Keratinocyte (primary cell): ENCODE data around the gene LMO7. TPM values are rescaled to one million over a fixed set of nuclear protein-coding genes. Genes with fewer than 3 reads are reported as not detected.

Experiments
- DNase-seq: peaks from one replicate; pipeline ENCODE4 v3.0.0-alpha.2; 2011; ENCODE audit warnings: low read depth, missing footprints, low spot score
- FAIRE-seq: peaks from 2 replicates; lab custom pipeline; 2011; peaks lifted over from hg19 to GRCh38; lab: Jason Lieb, UNC
- H2AFZ ChIP-seq: 2 replicates; pipeline ENCODE4 v1.6.0; 2012; ENCODE audit warnings: low read length, control low read depth, inconsistent platforms; ENCODE audit not compliant: control insufficient read depth
- H3K27ac ChIP-seq: 2 replicates; pipeline ENCODE4 v1.5.1; 2011; ENCODE audit warnings: low read length; ENCODE audit not compliant: control insufficient read depth, insufficient read depth
- H3K27me3 ChIP-seq: 3 replicates; pipeline ENCODE4 v1.6.0; 2011; ENCODE audit warnings: low read length; ENCODE audit not compliant: control insufficient read depth, insufficient read depth; ENCODE audit errors: extremely low read depth
- H3K36me3 ChIP-seq, 2 experiments: 2 replicates in 1 of 2; 3 replicates in 1 of 2; pipeline ENCODE4 v1.5.1; 2011; ENCODE audit warnings: low read length in 2 of 2, mild to moderate bottlenecking in 1 of 2; ENCODE audit not compliant: control insufficient read depth in 2 of 2, insufficient read depth in 2 of 2; ENCODE audit errors: extremely low read depth in 1 of 2
- H3K4me1 ChIP-seq: 3 replicates; pipeline ENCODE4 v1.5.1; 2011; ENCODE audit warnings: low read length; ENCODE audit not compliant: control insufficient read depth, insufficient read depth; ENCODE audit errors: extremely low read depth
- H3K4me2 ChIP-seq: 3 replicates; pipeline ENCODE4 v1.6.0; 2011; ENCODE audit warnings: low read depth, low read length; ENCODE audit not compliant: control insufficient read depth, insufficient read depth; ENCODE audit errors: extremely low read depth
- H3K4me3 ChIP-seq, 3 experiments: fragments of 200-600 bp in 1 of 3; sonication (generic) in 1 of 3; 2 replicates in 2 of 3; 3 replicates in 1 of 3; pipeline ENCODE4 v1.5.1; 2011 to 2016; ENCODE audit warnings: low read length in 3 of 3, mild to moderate bottlenecking in 3 of 3, control low read depth in 2 of 3, inconsistent platforms in 1 of 3, low read depth in 1 of 3, mixed read lengths in 1 of 3, mixed run types in 1 of 3, moderate library complexity in 1 of 3; ENCODE audit not compliant: control insufficient read depth in 2 of 3, insufficient read depth in 2 of 3; ENCODE audit errors: extremely low read depth in 1 of 3
- H3K79me2 ChIP-seq: 2 replicates; pipeline ENCODE4 v1.6.0; 2012; ENCODE audit warnings: low read length; ENCODE audit not compliant: control insufficient read depth, insufficient read depth
- H3K9ac ChIP-seq: 3 replicates; pipeline ENCODE4 v1.6.0; 2011; ENCODE audit warnings: low read length; ENCODE audit not compliant: control insufficient read depth, insufficient read depth; ENCODE audit errors: extremely low read depth
- H3K9me1 ChIP-seq: 3 replicates; pipeline ENCODE4 v1.6.0; 2011; ENCODE audit warnings: low read length; ENCODE audit not compliant: control insufficient read depth, insufficient read depth; ENCODE audit errors: extremely low read depth
- H3K9me3 ChIP-seq: 2 replicates; pipeline ENCODE4 v1.5.1; 2012; ENCODE audit warnings: low read depth, low read length; ENCODE audit not compliant: control insufficient read depth
- H4K20me1 ChIP-seq: 3 replicates; pipeline ENCODE4 v1.6.0; 2011; ENCODE audit warnings: low read length; ENCODE audit not compliant: control insufficient read depth, insufficient read depth; ENCODE audit errors: extremely low read depth
- EZH2 ChIP-seq: IDR thresholded peaks from one replicate; pipeline ENCODE4 v1.6.1; 2012; ENCODE audit warnings: inconsistent platforms, mild to moderate bottlenecking, low read length, moderate library complexity
- dilution Hi-C: fragments of 300-500 bp; cut with MboI; formaldehyde crosslinking; loops from one replicate; pipeline ENCODE4 v1.7.0; 2020; ENCODE audit warnings: low sequenced_read_pairs; ENCODE audit not compliant: extremely low pct_ligation_motif_present
- polyA plus RNA-seq, 5 experiments: library from polyadenylated mRNA; depleted of rRNA in 3 of 5; stranded (reverse) in 3 of 5; stranded (forward) in 1 of 5; unstranded in 1 of 5; fragments of >200 nt; gene quantifications; 1 replicate in 1 of 5; 2 replicates in 3 of 5; 3 replicates in 1 of 5; pipeline versions ENCODE4 v1.2.1 to v1.2.3, GENCODE V29; 2011 to 2012; ENCODE audit warnings: missing spikeins in 2 of 5, low read depth in 1 of 5, low replicate concordance in 1 of 5
- TF ChIP-seq, protein P1 (sequence below), 3 experiments: IDR thresholded peaks in 1 of 3; conservative IDR thresholded peaks in 1 of 3; optimal IDR thresholded peaks in 1 of 3; 2 replicates in 2 of 3; 3 replicates in 1 of 3; pipeline versions ENCODE3 to v1.5.1; 2011; ENCODE audit warnings: low read length in 3 of 3, mild to moderate bottlenecking in 3 of 3, moderate library complexity in 2 of 3, control low read depth in 1 of 3, inconsistent platforms in 1 of 3; ENCODE audit not compliant: insufficient read depth in 2 of 3; ENCODE audit errors: extremely low read depth in 1 of 3

The LMO7 gene
- polyA plus RNA-seq, 1 donor (not counting 4 experiments of a cell fraction or from before 2014, with no cell fraction given) = 8.9 TPM

DNA sequence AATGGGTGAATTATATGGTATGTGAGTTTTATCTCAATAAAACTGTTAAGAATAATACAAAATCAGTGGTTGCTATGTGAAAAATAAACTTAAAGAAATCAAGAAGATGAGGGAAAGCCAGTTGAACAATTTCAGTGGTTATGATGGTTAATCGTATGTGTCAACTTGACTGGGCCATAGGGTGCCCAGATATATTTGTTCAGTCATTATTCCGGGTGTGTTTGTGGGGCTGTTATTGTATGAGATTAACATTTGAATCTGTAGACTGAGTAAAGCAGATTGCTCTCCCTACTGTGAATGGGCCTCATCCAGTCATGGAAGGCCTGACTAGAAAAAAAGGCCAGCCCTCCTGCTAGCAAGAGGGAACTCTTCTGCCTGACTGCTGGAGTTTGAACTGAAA lies 109.3 kb downstream of the LMO7 start:
- Histone ChIP-seq H3K9me1 (no peaks in the 10 kb centered on the region), H3K79me2 (no peaks in the 10 kb centered on the region), H3K9ac (no peak overlapping the region), H3K4me1 (peaks cover 8% of the 10 kb centered on the region), H3K36me3 (no peaks in the 10 kb centered on the region), H2AFZ (no peak overlapping the region), H3K4me2 (no peak overlapping the region), H3K9me3 (no peaks in the 10 kb centered on the region), H3K27ac (no peak overlapping the region), H4K20me1 (no peaks in the 10 kb centered on the region), H3K27me3 (no peaks in the 10 kb centered on the region), H3K4me3 (no peak overlapping the region)
- TF ChIP-seq, protein P1, sequence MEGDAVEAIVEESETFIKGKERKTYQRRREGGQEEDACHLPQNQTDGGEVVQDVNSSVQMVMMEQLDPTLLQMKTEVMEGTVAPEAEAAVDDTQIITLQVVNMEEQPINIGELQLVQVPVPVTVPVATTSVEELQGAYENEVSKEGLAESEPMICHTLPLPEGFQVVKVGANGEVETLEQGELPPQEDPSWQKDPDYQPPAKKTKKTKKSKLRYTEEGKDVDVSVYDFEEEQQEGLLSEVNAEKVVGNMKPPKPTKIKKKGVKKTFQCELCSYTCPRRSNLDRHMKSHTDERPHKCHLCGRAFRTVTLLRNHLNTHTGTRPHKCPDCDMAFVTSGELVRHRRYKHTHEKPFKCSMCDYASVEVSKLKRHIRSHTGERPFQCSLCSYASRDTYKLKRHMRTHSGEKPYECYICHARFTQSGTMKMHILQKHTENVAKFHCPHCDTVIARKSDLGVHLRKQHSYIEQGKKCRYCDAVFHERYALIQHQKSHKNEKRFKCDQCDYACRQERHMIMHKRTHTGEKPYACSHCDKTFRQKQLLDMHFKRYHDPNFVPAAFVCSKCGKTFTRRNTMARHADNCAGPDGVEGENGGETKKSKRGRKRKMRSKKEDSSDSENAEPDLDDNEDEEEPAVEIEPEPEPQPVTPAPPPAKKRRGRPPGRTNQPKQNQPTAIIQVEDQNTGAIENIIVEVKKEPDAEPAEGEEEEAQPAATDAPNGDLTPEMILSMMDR (optimal IDR thresholded peaks at IDR 0.05 in 1 of 3, IDR thresholded peaks at IDR 0.05 in 1 of 3, conservative IDR thresholded peaks at IDR 0.05 in 1 of 3; ENCODE audit: extremely low read depth in 1 of 3, insufficient read depth in 2 of 3, low read length in 3 of 3) = no peak
- TF ChIP-seq EZH2 = no peak
- dilution Hi-C loops = no loop called here
- DNase-seq = no peak
- no peak for FAIRE-seq

DNA sequence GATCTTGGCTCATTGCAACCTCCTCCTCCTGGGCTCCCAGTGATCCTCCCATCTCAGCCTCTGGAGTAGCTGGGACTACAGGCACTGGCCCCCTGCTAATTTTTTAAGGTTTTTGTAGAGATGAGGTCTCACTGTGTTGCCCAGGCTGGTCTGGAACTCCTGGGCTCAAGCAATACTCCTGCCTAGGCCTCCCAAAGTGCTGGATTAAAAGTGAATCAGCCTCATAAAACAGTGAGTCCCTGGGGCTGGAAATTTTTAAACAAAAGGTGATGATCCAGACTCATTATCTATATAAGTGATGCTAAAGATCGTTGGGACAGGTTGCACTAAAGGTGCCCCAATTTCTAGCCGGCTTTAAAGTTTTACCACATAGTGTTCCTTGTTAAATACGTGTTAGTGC lies 112.7 kb downstream of the LMO7 start:
- TF ChIP-seq, protein P1 (optimal IDR thresholded peaks at IDR 0.05 in 1 of 3, IDR thresholded peaks at IDR 0.05 in 1 of 3, conservative IDR thresholded peaks at IDR 0.05 in 1 of 3; ENCODE audit: extremely low read depth in 1 of 3, insufficient read depth in 2 of 3, low read length in 3 of 3) = no peak
- TF ChIP-seq EZH2 = no peak
- H3K4me1 ChIP-seq = peaks cover 8% of the 10 kb centered on the region
- DNase-seq = no peak
- no peaks in the 10 kb centered on the region for H3K36me3 ChIP-seq
- H3K4me2 ChIP-seq = no peak overlapping the region
- H3K27ac ChIP-seq = no peak overlapping the region
- no peaks in the 10 kb centered on the region for H3K9me1 ChIP-seq
- H4K20me1 ChIP-seq = no peaks in the 10 kb centered on the region
- no peak for FAIRE-seq
- dilution Hi-C loops = no loop called here
- H3K9me3 ChIP-seq = no peaks in the 10 kb centered on the region
- no peak overlapping the region for H2AFZ ChIP-seq
- no peak overlapping the region for H3K9ac ChIP-seq
- H3K27me3 ChIP-seq = no peaks in the 10 kb centered on the region
- H3K79me2 ChIP-seq = no peaks in the 10 kb centered on the region
- no peak overlapping the region for H3K4me3 ChIP-seq
